Right lobe of liver (tissue), 4 donors: ENCODE results near the gene TMEM200A.

Experiments
- POLR2A ChIP-seq: fragments of 450-650 bp; IDR thresholded peaks from one replicate; pipeline ENCODE4 v1.6.1; 2017; ENCODE audit warnings: antibody characterized with exemption, mild to moderate bottlenecking
- TF ChIP-seq, protein P1 (sequence below), 4 donors: fragments of 200-600 bp in 3 of 4; fragments of 450-650 bp in 1 of 4; IDR thresholded peaks; one replicate each; pipeline versions ENCODE4 v1.5.1 to v1.8.0; 2016 to 2022; ENCODE audit warnings: antibody characterized with exemption in 4 of 4, mild to moderate bottlenecking in 2 of 4
- donor health status: DM: no; HTN: no; CAD: no.
- donor health status: DM: no; HTN: no; CAD: no.
- donor health status: DM: no; HTN: yes; CAD: no.

DNA sequence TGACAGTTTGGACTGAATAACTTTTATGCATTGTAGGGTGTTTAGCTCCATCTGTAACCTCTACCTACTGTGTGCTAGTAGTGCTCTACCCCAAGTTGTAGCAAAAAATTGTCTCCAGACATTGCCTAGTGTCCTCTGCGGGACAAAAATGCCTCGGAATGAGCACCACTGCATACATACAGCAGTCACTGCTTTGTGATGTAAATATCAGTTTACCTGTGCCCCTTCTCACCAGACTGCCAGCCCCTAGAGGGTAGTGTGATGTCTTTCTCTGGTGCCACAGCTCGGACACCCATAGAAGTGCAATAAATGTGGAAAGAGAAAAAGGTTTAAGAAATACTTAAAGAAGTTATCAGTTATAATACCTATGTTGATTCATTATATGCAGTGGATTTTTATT, 25.1 kb downstream of the TMEM200A start:
- TF ChIP-seq, protein P1, sequence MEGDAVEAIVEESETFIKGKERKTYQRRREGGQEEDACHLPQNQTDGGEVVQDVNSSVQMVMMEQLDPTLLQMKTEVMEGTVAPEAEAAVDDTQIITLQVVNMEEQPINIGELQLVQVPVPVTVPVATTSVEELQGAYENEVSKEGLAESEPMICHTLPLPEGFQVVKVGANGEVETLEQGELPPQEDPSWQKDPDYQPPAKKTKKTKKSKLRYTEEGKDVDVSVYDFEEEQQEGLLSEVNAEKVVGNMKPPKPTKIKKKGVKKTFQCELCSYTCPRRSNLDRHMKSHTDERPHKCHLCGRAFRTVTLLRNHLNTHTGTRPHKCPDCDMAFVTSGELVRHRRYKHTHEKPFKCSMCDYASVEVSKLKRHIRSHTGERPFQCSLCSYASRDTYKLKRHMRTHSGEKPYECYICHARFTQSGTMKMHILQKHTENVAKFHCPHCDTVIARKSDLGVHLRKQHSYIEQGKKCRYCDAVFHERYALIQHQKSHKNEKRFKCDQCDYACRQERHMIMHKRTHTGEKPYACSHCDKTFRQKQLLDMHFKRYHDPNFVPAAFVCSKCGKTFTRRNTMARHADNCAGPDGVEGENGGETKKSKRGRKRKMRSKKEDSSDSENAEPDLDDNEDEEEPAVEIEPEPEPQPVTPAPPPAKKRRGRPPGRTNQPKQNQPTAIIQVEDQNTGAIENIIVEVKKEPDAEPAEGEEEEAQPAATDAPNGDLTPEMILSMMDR (IDR thresholded peaks at IDR 0.05) = no peak
- TF ChIP-seq POLR2A = no peak
